ENCODE measurements around the gene CLBA1.

- TF ChIP-seq CTCF (IDR thresholded peaks at IDR 0.05), result peak; percentile 21
- no peak for TF ChIP-seq EZH2 (IDR thresholded peaks at IDR 0.05; ENCODE audit: borderline replicate concordance, insufficient read depth, low read depth, low read length, poor library complexity, severe bottlenecking)
These were observed 26.8 kb downstream of the CLBA1 start for GRCh38 chr14:105012171-105012985.

All from B cell (primary cell).